ENCODE data around the gene STXBP5L.

STXBP5L gene

GRCh38 chr3:121231872-121232271 lies 323.9 kb downstream of the STXBP5L start:
- TF ChIP-seq CTCF (IDR thresholded peaks at IDR 0.05; ENCODE audit: extremely low read depth, missing control alignments), result no peak
- DNase-seq (ENCODE audit: low spot score), result no peak

- no peak for DNase-seq (ENCODE audit: low spot score)
- no peak for TF ChIP-seq CTCF (IDR thresholded peaks at IDR 0.05; ENCODE audit: extremely low read depth, missing control alignments)
These were observed 324.6 kb downstream of the STXBP5L start for GRCh38 chr3:121232309-121233225.

GRCh38 chr3:121243208-121243607 lies 335.2 kb downstream of the STXBP5L start:
- no peak for DNase-seq (ENCODE audit: low spot score)
- no peak for TF ChIP-seq CTCF (IDR thresholded peaks at IDR 0.05; ENCODE audit: extremely low read depth, missing control alignments)

GRCh38 chr3:121252676-121253075 lies 344.7 kb downstream of the STXBP5L start:
- DNase-seq (ENCODE audit: low spot score), result no peak
- TF ChIP-seq CTCF (IDR thresholded peaks at IDR 0.05; ENCODE audit: extremely low read depth, missing control alignments), result no peak

GRCh38 chr3:121269389-121269788 lies 361.4 kb downstream of the STXBP5L start:
- no peak for TF ChIP-seq CTCF (IDR thresholded peaks at IDR 0.05; ENCODE audit: extremely low read depth, missing control alignments)

GRCh38 chr3:121274411-121274810 lies 366.4 kb downstream of the STXBP5L start:
- TF ChIP-seq CTCF (IDR thresholded peaks at IDR 0.05; ENCODE audit: extremely low read depth, missing control alignments), result no peak
- DNase-seq (ENCODE audit: low spot score), result no peak

More at GRCh38 chr3:121269389-121269788, 361.4 kb downstream of the STXBP5L start:
- no peak for DNase-seq (ENCODE audit: low spot score)

GRCh38 chr3:121295452-121295851 lies 387.4 kb downstream of the STXBP5L start:
- TF ChIP-seq CTCF (IDR thresholded peaks at IDR 0.05; ENCODE audit: extremely low read depth, missing control alignments), result no peak
- DNase-seq (ENCODE audit: low spot score), result no peak
